Activated CD4-positive, alpha-beta T cell treated with anti-CD3 and anti-CD28 coated beads, Interleukin-2, amount 50 U/mL, for 4 hours (primary cell): ENCODE results near the gene FCHO1.
A peak's percentile ranks its signal among the peaks of the same experiment; 100 is the strongest.
"Not testable (repeated sequence)": the region's sequence is repeated elsewhere in the genome, so short reads cannot be mapped to it uniquely, and the experiment has no call there.

Experiments used
- DNase-seq, 2 experiments: peaks; one replicate each; pipeline ENCODE4 v3.0.0-alpha.2; 2020

FCHO1 gene

GRCh38 chr19:17795495-17795856 is 44.2 kb downstream of the FCHO1 start:
- no peak for DNase-seq

GRCh38 chr19:17796013-17796837 is 44.9 kb downstream of the FCHO1 start:
- no peak for DNase-seq

GRCh38 chr19:17796838-17797423 is 45.7 kb downstream of the FCHO1 start:
- DNase-seq, result no peak

- peak; percentile 56 to 58 for DNase-seq
Measured at GRCh38 chr19:17797424-17798201, 46.3 kb downstream of the FCHO1 start.

- not testable (repeated sequence) for DNase-seq
Measured at GRCh38 chr19:17798599-17798998, 47.3 kb downstream of the FCHO1 start.

GRCh38 chr19:17802137-17802858 is 51.0 kb downstream of the FCHO1 start:
- no peak for DNase-seq

GRCh38 chr19:17803264-17803896 is 52.1 kb downstream of the FCHO1 start:
- DNase-seq, result no peak

GRCh38 chr19:17805427-17805826 is 54.1 kb downstream of the FCHO1 start:
- no peak for DNase-seq

GRCh38 chr19:17806945-17807344 is 55.7 kb downstream of the FCHO1 start:
- DNase-seq, result no peak

GRCh38 chr19:17807731-17808316 is 56.5 kb downstream of the FCHO1 start:
- DNase-seq, result no peak

- no peak for DNase-seq
Measured at GRCh38 chr19:17811103-17811502, 59.8 kb downstream of the FCHO1 start.

GRCh38 chr19:17811681-17812080 is 60.4 kb downstream of the FCHO1 start:
- DNase-seq, result no peak

- no peak for DNase-seq
Measured at GRCh38 chr19:17812099-17812498, 60.8 kb downstream of the FCHO1 start.

GRCh38 chr19:17817668-17818363 is 66.5 kb downstream of the FCHO1 start:
- no peak for DNase-seq

- DNase-seq, result no peak
Measured at GRCh38 chr19:17821190-17821589, 69.9 kb downstream of the FCHO1 start, which contains the start of gene INSL3. INSL3 (minus strand) TSS chr19:17821519; CDS start chr19:17821506, 13 bp downstream.

- no peak for DNase-seq
Measured at GRCh38 chr19:17824339-17824738, 73.1 kb downstream of the FCHO1 start.

- DNase-seq, result no peak
Measured at GRCh38 chr19:17826508-17827056, 75.3 kb downstream of the FCHO1 start.

GRCh38 chr19:17829855-17830566 is 78.7 kb downstream of the FCHO1 start:
- DNase-seq, result no peak

- peak; percentile 17 to 25 for DNase-seq
Measured at GRCh38 chr19:17830567-17831418, 79.5 kb downstream of the FCHO1 start.
